Measurements from ENCODE around the gene UQCRC1. TPM values are rescaled to one million over a fixed set of nuclear protein-coding genes. Genes with fewer than 3 reads are reported as not detected.
"Not testable (repeated sequence)": the region's sequence is repeated elsewhere in the genome, so short reads cannot be mapped to it uniquely, and the experiment has no call there.

Gene UQCRC1
- total RNA-seq, 1 donor from 2014 or later = 191 TPM

GRCh38 chr3:48561045-48561736 is 48.3 kb downstream of the UQCRC1 start:
- H3K27me3 Mint-ChIP-seq (ENCODE audit: insufficient read depth) = no peaks in the 10 kb centered on the region
- H3K27ac Mint-ChIP-seq = no peak overlapping the region
- H3K9me3 Mint-ChIP-seq = no peaks in the 10 kb centered on the region
- no peak overlapping the region for H3K4me3 Mint-ChIP-seq
- H3K4me1 Mint-ChIP-seq (ENCODE audit: low read depth) = peaks cover 18% of the 10 kb centered on the region
- intact Hi-C loops (cut with micrococcal nuclease) = no loop called here
- no peak for DNase-seq (ENCODE audit: low spot score)
- H3K36me3 Mint-ChIP-seq (ENCODE audit: low read depth) = no peaks in the 10 kb centered on the region

- no peak for DNase-seq (ENCODE audit: low spot score)
- H3K9me3 Mint-ChIP-seq = no peaks in the 10 kb centered on the region
- no peak overlapping the region for H3K27ac Mint-ChIP-seq
- H3K36me3 Mint-ChIP-seq (ENCODE audit: low read depth) = no peaks in the 10 kb centered on the region
- H3K4me3 Mint-ChIP-seq = no peak overlapping the region
- no peaks in the 10 kb centered on the region for H3K27me3 Mint-ChIP-seq (ENCODE audit: insufficient read depth)
- H3K4me1 Mint-ChIP-seq (ENCODE audit: low read depth) = peaks cover 23% of the 10 kb centered on the region
- intact Hi-C loops (cut with micrococcal nuclease) = no loop called here
Measured at GRCh38 chr3:48560648-48561018, 48.8 kb downstream of the UQCRC1 start.

- intact Hi-C loops (cut with micrococcal nuclease) = loop anchor here (1.0 to 10.0 kb wide), 7 partner anchors 10 to 474 kb away; partner anchors contain the start of genes ATRIP, IP6K2, NDUFAF3 and UQCRC1
- Mint-ChIP-seq H3K4me3 (peak overlapping the region; percentile 51), H3K36me3 (ENCODE audit: low read depth) (peaks cover 2% of the 10 kb centered on the region), H3K27me3 (ENCODE audit: insufficient read depth) (no peaks in the 10 kb centered on the region), H3K9me3 (no peaks in the 10 kb centered on the region), H3K27ac (peak overlapping the region; percentile 24), H3K4me1 (ENCODE audit: low read depth) (peaks cover 43% of the 10 kb centered on the region)
- no peak for DNase-seq (ENCODE audit: low spot score)
Measured at GRCh38 chr3:48558493-48559134, 50.8 kb downstream of the UQCRC1 start.

GRCh38 chr3:48556796-48557626 is 52.4 kb downstream of the UQCRC1 start, which contains the start of gene PFKFB4:
TSS of gene PFKFB4 (minus strand) at chr3:48556803. CDS start at chr3:48556777, 26 bp downstream.
- H3K36me3 Mint-ChIP-seq (ENCODE audit: low read depth) = peaks cover 9% of the 10 kb centered on the region
- no peaks in the 10 kb centered on the region for H3K9me3 Mint-ChIP-seq
- peak within 1 kb of the TSS; percentile 90 for H3K27ac Mint-ChIP-seq
- DNase-seq (ENCODE audit: low spot score) = peak; percentile 100
- intact Hi-C loops (cut with micrococcal nuclease) = loop anchor here (1.0 to 10.0 kb wide), 17 partner anchors 78 to 1118 kb away; partner anchors contain the start of genes APEH, ARIH2, CCDC51 and CDC25A
- peaks cover 52% of the 10 kb centered on the region for H3K4me1 Mint-ChIP-seq (ENCODE audit: low read depth)
- H3K4me3 Mint-ChIP-seq = peak within 1 kb of the TSS; percentile 91
- H3K27me3 Mint-ChIP-seq (ENCODE audit: insufficient read depth) = no peaks in the 10 kb centered on the region

GRCh38 chr3:48555949-48556795 is 53.3 kb downstream of the UQCRC1 start:
- Mint-ChIP-seq H3K4me1 (ENCODE audit: low read depth) (peaks cover 52% of the 10 kb centered on the region), H3K4me3 (peak overlapping the region; percentile 91), H3K9me3 (no peaks in the 10 kb centered on the region), H3K36me3 (ENCODE audit: low read depth) (peaks cover 9% of the 10 kb centered on the region), H3K27me3 (ENCODE audit: insufficient read depth) (no peaks in the 10 kb centered on the region), H3K27ac (peak overlapping the region; percentile 90)
- DNase-seq (ENCODE audit: low spot score) = no peak
- intact Hi-C loops (cut with micrococcal nuclease) = loop anchor here (1.0 to 10.0 kb wide), 9 partner anchors 109 to 1119 kb away; partner anchors contain the start of genes APEH, CDC25A, IP6K2 and NCKIPSD

GRCh38 chr3:48555231-48555948 is 54.1 kb downstream of the UQCRC1 start:
- intact Hi-C loops (cut with micrococcal nuclease) = loop anchor here (5.0 to 10.0 kb wide), 3 partner anchors 162 to 471 kb away; partner anchors contain the start of genes IP6K2 and NDUFAF3
- Mint-ChIP-seq H3K36me3 (ENCODE audit: low read depth) (peaks cover 9% of the 10 kb centered on the region), H3K4me1 (ENCODE audit: low read depth) (peaks cover 58% of the 10 kb centered on the region), H3K4me3 (peak overlapping the region; percentile 91), H3K9me3 (no peaks in the 10 kb centered on the region), H3K27me3 (ENCODE audit: insufficient read depth) (no peaks in the 10 kb centered on the region), H3K27ac (no peak overlapping the region)
- no peak for DNase-seq (ENCODE audit: low spot score)

GRCh38 chr3:48553886-48554845 is 55.3 kb downstream of the UQCRC1 start:
- no peak for DNase-seq (ENCODE audit: low spot score)
- Mint-ChIP-seq H3K27me3 (ENCODE audit: insufficient read depth) (no peaks in the 10 kb centered on the region), H3K9me3 (no peaks in the 10 kb centered on the region), H3K4me1 (ENCODE audit: low read depth) (peaks cover 63% of the 10 kb centered on the region), H3K27ac (no peak overlapping the region), H3K4me3 (peak overlapping the region; percentile 91), H3K36me3 (ENCODE audit: low read depth) (peaks cover 9% of the 10 kb centered on the region)
- intact Hi-C loops (cut with micrococcal nuclease) = loop anchor here (10.0 kb wide), 1 partner anchor 469 kb away; no protein-coding TSS in a partner anchor

- no peak for DNase-seq (ENCODE audit: low spot score)
- Mint-ChIP-seq H3K27me3 (ENCODE audit: insufficient read depth) (no peaks in the 10 kb centered on the region), H3K27ac (no peak overlapping the region), H3K4me3 (no peak overlapping the region), H3K36me3 (ENCODE audit: low read depth) (peaks cover 14% of the 10 kb centered on the region), H3K4me1 (ENCODE audit: low read depth) (peaks cover 65% of the 10 kb centered on the region), H3K9me3 (no peaks in the 10 kb centered on the region)
- intact Hi-C loops (cut with micrococcal nuclease) = loop anchor here (10.0 kb wide), 1 partner anchor 469 kb away; no protein-coding TSS in a partner anchor
Measured at GRCh38 chr3:48553361-48553760, 56.1 kb downstream of the UQCRC1 start.

- no peak for DNase-seq (ENCODE audit: low spot score)
- Mint-ChIP-seq H3K9me3 (no peaks in the 10 kb centered on the region), H3K27me3 (ENCODE audit: insufficient read depth) (no peaks in the 10 kb centered on the region), H3K4me1 (ENCODE audit: low read depth) (peaks cover 59% of the 10 kb centered on the region), H3K4me3 (no peak overlapping the region), H3K27ac (no peak overlapping the region), H3K36me3 (ENCODE audit: low read depth) (peaks cover 19% of the 10 kb centered on the region)
- intact Hi-C loops (cut with micrococcal nuclease) = loop anchor here (10.0 kb wide), 1 partner anchor 468 kb away; no protein-coding TSS in a partner anchor
Measured at GRCh38 chr3:48552111-48552951, 57.1 kb downstream of the UQCRC1 start.

- H3K27me3 Mint-ChIP-seq (ENCODE audit: insufficient read depth); H3K9me3 Mint-ChIP-seq; H3K4me3 Mint-ChIP-seq; H3K27ac Mint-ChIP-seq; DNase-seq (ENCODE audit: low spot score): not testable (repeated sequence)
- Mint-ChIP-seq H3K4me1 (ENCODE audit: low read depth) (peaks cover 55% of the 10 kb centered on the region), H3K36me3 (ENCODE audit: low read depth) (peaks cover 26% of the 10 kb centered on the region)
- intact Hi-C loops (cut with micrococcal nuclease) = loop anchor here (10.0 kb wide), 1 partner anchor 467 kb away; no protein-coding TSS in a partner anchor
Measured at GRCh38 chr3:48551651-48552050, 57.8 kb downstream of the UQCRC1 start.
